ENCODE results near the gene AKT1S1. TPM values are rescaled to one million over a fixed set of nuclear protein-coding genes. Genes with fewer than 3 reads are reported as not detected.
A peak's percentile ranks its signal among the peaks of the same experiment; 100 is the strongest.

Gene AKT1S1
- polyA plus RNA-seq, 6 donors from 2014 or later = 1.5 to 6.0 (median 3.2) TPM

DNA sequence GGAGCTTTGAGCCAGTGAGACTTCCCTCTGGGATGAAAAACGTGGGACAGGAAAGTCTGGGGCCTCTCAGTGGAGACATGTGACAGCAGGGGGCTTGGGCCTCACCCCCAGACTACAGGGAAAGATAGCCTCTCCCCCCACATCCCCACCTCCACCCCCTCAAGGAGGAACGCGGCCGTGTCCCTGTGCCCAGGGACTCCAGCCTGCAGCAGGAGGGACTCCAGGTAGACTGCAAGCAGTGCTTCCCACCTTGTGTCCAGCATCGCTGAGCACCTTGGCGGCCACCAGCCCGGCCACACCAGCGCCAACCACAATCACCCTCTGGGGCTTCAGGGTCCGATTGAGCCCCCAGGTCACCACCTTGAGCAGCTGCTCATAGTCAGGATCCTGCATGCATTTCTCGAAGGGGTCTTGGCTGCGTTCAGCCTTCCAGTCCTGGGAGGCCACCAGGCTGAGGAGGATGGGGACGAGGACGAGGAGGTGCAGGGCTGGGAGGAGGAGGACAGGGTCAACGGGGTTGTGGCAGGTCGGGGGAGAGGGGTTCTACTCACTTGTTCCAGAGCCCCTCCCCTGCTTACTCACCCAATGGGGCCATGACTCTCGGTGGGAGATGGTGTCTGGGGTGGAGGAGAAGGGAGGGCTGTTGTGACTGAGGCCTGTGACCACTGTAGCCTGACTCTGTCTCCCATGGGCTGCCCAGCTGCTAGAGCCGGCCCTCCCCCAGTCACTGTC, 18.6 kb upstream of the AKT1S1 start:
- peaks cover 35 to 73% (median 64%) of the 10 kb centered on the region in 3 donors for H3K4me1 Mint-ChIP-seq

DNA sequence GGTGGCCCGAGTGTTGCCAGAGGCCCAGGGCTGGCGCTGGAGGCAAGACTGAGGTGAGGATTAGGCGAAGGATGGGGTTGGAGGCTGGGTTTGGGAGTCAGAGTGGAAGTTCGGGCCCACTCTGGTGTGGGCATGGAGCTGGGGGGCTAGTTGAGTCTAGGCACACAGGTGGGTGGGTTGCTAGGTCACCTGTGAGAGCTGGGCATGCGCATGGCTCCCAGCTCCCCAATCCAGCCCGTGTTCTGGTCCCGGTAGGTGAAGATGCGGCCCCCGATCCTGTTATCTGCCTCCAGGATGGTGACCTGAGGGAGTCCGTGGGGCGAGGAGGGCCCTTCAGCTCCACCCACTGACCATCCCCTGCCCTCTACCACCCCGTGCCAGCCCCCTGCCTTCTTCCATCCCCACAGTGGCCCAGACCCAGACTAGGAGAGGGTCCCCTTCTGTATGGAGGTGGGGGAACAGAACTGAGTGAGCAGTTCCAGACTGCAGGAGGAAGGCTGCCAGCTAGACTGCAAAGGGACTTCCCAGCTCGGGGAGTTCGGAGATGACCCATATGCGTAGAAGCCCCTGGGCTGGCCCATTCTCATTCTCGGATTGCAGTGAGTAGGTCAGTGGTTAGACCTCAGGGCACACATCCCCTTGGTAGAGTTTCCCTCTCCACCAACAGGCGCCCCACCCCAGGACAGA, 17.9 kb upstream of the AKT1S1 start:
- Mint-ChIP-seq H3K9me3 (no peaks in the 10 kb centered on the region), H3K36me3 (no peaks in the 10 kb centered on the region), H3K4me3 (peak overlapping the region in 4 of 8 donors; percentile 30 to 57 (median 39)), H3K4me1 (peaks cover 35 to 69% (median 62%) of the 10 kb centered on the region in 3 donors), H3K27ac (peak overlapping the region in 4 of 6 donors; percentile 24 to 96 (median 84)), H3K27me3 (no peaks in the 10 kb centered on the region)
- no peak for ATAC-seq (ENCODE audit: low read depth in 2 of 2)
- DNase-seq = no peak

More for the DNA sequence above, 18.6 kb upstream of the AKT1S1 start:
- ATAC-seq (ENCODE audit: low read depth in 2 of 2) (no peak), DNase-seq (no peak)
- H3K36me3 Mint-ChIP-seq = no peaks in the 10 kb centered on the region
- H3K4me3 Mint-ChIP-seq = peak overlapping the region; percentile 30 to 94 (median 77)
- no peaks in the 10 kb centered on the region for H3K27me3 Mint-ChIP-seq
- peak overlapping the region in 5 of 6 donors; percentile 95 to 100 (median 98) for H3K27ac Mint-ChIP-seq
- no peaks in the 10 kb centered on the region for H3K9me3 Mint-ChIP-seq

DNA sequence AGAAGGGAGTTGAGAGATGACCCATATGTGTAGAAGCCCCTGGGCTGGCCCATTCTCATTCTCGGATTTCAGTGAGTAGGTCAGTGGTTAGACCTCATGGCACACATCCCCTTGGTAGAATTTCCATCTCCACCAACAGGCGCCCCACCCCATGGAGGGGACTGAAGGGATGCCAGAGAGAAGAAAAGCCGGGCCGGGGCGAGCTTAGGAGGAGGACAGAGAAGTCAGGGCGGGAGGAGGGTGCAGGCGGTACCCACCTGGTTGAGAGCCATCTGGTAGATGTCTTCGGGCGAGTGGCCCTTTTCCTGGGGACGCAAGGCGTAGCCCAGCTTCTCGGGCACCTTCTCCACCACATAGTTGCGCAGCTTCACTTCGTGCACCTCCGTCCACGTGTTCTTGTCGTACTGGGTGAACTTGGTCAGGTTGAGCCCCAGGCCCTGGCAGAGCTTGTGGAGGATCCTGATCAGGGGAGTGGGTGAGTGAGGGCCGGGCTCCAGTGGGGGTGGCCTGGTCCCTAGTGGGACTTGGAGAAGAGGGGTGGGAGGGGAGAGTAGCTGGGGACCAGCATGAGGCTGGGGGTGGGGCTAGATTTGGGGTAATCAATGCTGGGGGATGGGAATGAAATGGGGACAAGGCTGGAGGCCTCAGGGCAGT, 17.0 kb upstream of the AKT1S1 start:
- H3K9me3 Mint-ChIP-seq = no peaks in the 10 kb centered on the region
- no peaks in the 10 kb centered on the region for H3K36me3 Mint-ChIP-seq
- H3K27ac Mint-ChIP-seq = peak overlapping the region in 3 of 6 donors; percentile 41 to 74 (median 56)
- H3K4me1 Mint-ChIP-seq = peaks cover 35 to 63% (median 63%) of the 10 kb centered on the region in 3 donors
- no peaks in the 10 kb centered on the region for H3K27me3 Mint-ChIP-seq
- H3K4me3 Mint-ChIP-seq = peak overlapping the region in 2 of 8 donors; percentile 59 to 70
- DNase-seq (no peak), ATAC-seq (ENCODE audit: low read depth in 2 of 2) (no peak)

DNA sequence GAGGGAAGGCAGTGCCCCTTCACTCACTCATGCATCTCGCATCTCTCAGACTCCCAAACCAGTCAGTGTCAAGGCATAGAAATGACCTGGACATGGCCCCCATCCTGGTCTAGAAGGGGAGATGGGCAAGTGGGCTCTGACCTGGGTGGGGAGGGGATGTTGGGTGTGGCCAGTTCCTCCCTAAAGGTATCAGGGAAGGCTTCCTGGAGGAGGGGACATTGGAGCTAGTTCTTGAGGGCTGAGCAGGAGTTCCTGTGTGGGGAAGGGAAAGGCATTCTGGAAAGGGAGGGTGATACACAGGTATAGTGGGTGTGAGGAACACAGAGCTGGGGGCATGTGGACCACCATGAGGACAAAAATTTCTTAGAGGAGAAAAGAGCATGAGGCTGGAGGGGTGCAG, 15.6 kb upstream of the AKT1S1 start:
- Mint-ChIP-seq H3K4me1 (peaks cover 32 to 60% (median 59%) of the 10 kb centered on the region in 3 donors), H3K4me3 (peak overlapping the region in 2 of 8 donors; percentile 57 to 88), H3K27ac (peak overlapping the region in 4 of 6 donors; percentile 39 to 94 (median 72)), H3K36me3 (no peaks in the 10 kb centered on the region), H3K27me3 (no peaks in the 10 kb centered on the region), H3K9me3 (no peaks in the 10 kb centered on the region)
- ATAC-seq (ENCODE audit: low read depth in 2 of 2) (no peak), DNase-seq (no peak)

DNA sequence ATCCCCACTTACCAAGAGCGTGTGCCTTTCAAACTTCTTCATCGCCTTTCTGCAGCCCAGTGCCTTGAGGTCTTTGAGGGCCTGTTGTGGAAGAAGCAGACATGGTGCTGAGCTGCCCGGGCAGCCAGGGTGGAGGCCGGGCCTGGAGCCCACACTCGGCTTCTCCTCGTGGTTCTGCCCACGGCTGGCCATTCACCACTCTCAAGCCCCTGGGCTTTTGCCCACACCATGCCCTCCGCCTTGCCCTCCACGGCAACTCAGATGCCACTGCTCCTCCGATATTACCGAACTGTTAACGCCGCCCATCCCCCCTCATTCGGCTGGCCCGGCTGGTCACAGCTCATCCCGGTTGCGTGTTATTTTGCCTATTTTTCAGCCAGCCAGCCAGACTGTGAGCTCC, 14.2 kb upstream of the AKT1S1 start:
- Mint-ChIP-seq H3K27ac (peak overlapping the region in 3 of 6 donors; percentile 42 to 85 (median 67)), H3K9me3 (no peaks in the 10 kb centered on the region), H3K4me3 (peak overlapping the region in 6 of 8 donors; percentile 3 to 83 (median 49)), H3K27me3 (no peaks in the 10 kb centered on the region), H3K36me3 (no peaks in the 10 kb centered on the region), H3K4me1 (peaks cover 19 to 47% (median 45%) of the 10 kb centered on the region in 3 donors)
- DNase-seq (no peak), ATAC-seq (ENCODE audit: low read depth in 2 of 2) (no peak)

DNA sequence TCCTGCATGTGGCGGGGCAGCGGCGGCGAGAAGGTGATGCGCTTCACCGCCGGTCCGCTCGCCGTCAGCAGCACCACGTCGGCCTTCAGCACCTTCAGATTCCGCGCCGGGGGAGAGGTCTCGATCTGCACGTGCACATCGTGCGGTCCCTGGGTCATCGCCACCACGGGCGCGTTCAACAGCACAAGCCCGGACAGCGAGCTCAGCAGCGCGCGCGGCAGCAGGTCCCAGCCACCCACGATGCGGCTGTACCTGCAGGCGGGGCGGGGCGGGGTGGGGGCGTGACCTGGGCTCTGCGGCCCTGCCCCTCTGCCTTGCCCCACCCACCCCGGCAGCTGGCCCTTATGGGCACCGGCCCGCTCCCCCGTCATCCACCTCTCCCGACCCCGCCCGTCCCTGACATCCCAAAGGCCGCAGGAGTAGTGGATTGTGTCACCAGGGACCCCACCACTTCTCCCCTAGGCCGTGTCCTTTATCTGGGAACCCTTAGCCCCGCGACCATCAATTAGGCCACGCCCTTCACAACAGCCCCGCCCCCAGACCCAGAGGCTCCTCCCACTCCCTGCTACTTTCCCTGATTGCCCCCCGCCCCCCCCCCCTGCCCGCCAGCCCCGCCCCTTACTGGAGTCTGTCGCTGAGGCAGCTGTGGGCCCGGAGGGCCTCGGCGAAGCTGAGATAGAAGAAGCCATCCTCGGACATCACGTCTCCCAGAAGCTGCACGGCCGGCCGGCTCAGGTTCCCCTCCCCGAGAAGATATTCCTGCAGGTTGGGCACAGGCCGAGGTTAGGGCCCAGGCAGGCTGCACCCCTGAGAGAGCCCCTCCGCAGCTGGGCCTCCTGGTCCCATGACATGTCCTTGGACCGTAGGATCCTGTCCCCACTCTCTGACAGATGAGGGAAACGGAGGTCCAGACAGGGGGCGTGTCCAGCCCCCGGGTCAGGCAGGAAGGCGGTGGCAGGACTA, 13.5 kb upstream of the AKT1S1 start:
- Mint-ChIP-seq H3K4me1 (peaks cover 11 to 39% (median 38%) of the 10 kb centered on the region in 3 donors), H3K4me3 (peak overlapping the region; percentile 29 to 91 (median 83))

DNA sequence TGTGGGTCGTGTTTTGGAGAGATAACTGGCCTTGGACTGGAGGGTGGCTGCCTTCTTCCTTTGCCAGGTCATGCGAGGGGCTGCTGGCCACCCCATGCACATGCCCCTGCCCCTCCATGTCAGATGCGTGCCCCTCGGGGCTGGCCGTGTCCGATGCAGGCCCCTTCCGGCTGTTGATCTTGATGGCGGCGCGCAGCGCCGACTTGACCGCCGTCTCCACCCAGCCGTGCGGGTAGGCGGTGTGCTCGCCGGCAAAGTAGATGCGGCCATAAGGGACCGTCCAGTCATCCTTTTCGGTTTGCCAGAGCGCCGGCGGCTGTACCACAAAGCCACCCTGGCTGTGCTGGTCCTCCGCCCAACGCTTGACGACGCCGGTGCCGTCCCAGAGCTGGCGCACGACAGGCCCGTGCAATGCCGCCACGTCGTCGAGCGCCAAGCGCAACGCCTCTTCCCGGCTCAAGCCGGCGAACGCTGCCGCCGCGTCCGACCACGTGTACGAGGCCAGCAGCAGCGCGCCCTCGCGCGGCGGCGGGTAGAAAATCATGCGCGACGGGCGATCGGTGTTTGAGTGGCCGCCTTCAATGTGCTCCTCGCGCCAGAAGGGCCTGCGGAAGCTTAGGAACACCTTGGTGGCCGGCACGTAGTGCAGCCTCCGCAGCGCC, 12.7 kb upstream of the AKT1S1 start:
- Mint-ChIP-seq H3K4me1 (peaks cover 10 to 31% (median 30%) of the 10 kb centered on the region in 3 donors), H3K9me3 (no peaks in the 10 kb centered on the region), H3K27ac (peak overlapping the region in 3 of 6 donors; percentile 44 to 85 (median 68)), H3K36me3 (no peaks in the 10 kb centered on the region), H3K4me3 (peak overlapping the region; percentile 29 to 91 (median 83)), H3K27me3 (no peaks in the 10 kb centered on the region)
- ATAC-seq (ENCODE audit: low read depth in 2 of 2) = peak; percentile 77 to 79
- peak; percentile 70 for DNase-seq

More for the DNA sequence above, 13.5 kb upstream of the AKT1S1 start:
- H3K9me3 Mint-ChIP-seq = no peaks in the 10 kb centered on the region
- peak; percentile 79 to 83 for ATAC-seq (ENCODE audit: low read depth in 2 of 2)
- H3K27ac Mint-ChIP-seq = peak overlapping the region in 4 of 6 donors; percentile 44 to 85 (median 67)
- no peaks in the 10 kb centered on the region for H3K36me3 Mint-ChIP-seq
- no peaks in the 10 kb centered on the region for H3K27me3 Mint-ChIP-seq
- DNase-seq = no peak

DNA sequence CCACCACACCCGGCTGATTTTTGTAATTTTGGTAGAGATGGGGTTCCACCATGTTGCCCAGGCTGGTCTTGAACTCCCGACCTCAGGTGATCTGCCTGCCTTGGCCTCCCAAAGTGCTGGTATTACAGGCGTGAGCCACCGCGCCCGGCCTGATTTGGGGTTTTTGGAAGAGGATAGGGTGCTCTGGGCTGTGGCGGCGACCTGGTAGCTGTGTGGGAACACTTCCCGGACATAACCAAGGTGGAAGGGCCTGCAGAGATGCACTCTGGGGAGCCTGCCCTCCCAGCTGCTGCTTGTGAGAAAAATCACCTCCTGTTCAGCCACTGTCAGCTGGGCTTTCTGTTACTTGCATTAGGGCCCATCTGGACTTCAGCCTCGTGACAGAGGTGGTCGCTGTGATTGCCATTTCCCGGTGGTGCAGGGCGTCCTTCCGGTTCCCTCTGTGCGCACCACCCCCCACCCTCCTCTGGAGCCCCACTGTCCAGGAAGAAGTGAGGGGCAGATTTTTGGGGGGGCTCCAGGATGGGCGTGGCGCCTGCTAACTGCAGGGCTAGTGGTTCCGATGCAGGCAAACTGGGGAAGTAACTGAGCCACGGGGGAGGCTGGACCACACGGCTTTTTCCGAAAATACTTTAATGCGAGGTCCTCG, 12.0 kb upstream of the AKT1S1 start:
- Mint-ChIP-seq H3K36me3 (no peaks in the 10 kb centered on the region), H3K27ac (peak overlapping the region in 1 of 6 donors; percentile 85), H3K9me3 (no peaks in the 10 kb centered on the region), H3K4me3 (peak overlapping the region in 6 of 8 donors; percentile 21 to 78 (median 40)), H3K4me1 (peaks cover 4 to 25% (median 24%) of the 10 kb centered on the region in 3 donors), H3K27me3 (no peaks in the 10 kb centered on the region)
- ATAC-seq (ENCODE audit: low read depth in 2 of 2) = no peak
- no peak for DNase-seq

DNA sequence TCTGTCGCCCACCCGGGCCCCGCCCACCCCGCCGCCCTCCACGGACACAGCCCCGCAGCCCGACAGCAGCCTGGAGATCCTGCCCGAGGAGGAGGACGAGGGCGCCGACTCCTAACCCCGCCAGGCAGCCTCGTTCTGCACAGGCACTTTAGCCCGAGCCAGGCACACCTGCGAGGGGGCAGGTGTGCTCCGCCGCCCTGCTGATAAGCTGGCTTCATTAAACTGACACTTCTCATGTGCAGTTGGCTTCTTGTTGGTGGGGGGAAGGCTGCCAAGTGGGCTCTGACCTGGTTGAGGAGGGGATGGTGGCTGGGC, 11.3 kb upstream of the AKT1S1 start:
- peak overlapping the region in 1 of 6 donors; percentile 80 for H3K27ac Mint-ChIP-seq
- no peaks in the 10 kb centered on the region for H3K36me3 Mint-ChIP-seq
- DNase-seq = no peak
- H3K9me3 Mint-ChIP-seq = no peaks in the 10 kb centered on the region
- ATAC-seq (ENCODE audit: low read depth in 2 of 2) = no peak
- H3K4me1 Mint-ChIP-seq = peaks cover 4 to 22% (median 18%) of the 10 kb centered on the region in 3 donors
- peak overlapping the region in 1 of 8 donors; percentile 46 for H3K4me3 Mint-ChIP-seq
- H3K27me3 Mint-ChIP-seq = no peaks in the 10 kb centered on the region

DNA sequence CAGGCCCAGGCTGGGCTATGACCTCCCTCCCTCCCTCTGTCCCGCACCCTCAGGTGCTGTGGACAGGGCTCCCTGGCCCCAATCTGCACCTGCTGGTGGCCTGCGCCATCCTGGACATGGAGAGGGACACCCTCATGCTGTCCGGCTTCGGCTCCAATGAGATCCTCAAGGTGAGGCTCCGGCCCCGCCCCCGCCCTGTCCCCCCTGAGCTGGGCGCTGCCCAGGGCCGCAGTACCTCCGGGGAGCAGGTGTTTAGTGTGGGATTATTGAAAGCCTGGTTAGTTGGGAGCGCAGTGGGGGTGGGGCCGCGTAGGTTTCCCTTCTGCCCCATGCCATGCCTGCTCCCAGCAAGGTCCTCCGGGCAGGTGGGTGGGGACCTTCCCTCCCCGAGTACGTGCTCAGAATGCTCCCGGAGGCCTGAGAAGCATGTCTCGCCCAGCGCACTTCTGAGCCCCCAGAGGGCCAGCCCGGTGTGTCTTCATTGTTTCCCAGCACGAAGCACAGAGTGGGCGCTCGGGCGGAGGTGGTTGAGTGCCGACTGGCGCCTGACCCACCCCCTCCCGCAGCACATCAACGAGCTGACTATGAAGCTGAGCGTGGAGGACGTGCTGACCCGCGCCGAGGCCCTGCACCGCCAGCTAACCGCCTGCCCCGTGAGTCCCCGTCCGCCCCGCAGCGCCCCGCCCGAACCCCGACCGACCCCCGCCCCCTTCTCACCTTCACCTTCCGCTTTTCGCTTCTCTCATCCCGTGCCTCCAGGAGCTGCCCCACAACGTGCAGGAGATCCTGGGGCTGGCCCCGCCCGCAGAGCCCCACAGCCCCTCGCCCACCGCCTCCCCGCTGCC, 10.7 kb upstream of the AKT1S1 start:
- peak overlapping the region in 1 of 8 donors; percentile 30 for H3K4me3 Mint-ChIP-seq
- no peak overlapping the region for H3K27ac Mint-ChIP-seq
- DNase-seq (no peak), ATAC-seq (ENCODE audit: low read depth in 2 of 2) (no peak)
- peaks cover 4 to 20% (median 12%) of the 10 kb centered on the region in 3 donors for H3K4me1 Mint-ChIP-seq
- no peaks in the 10 kb centered on the region for H3K9me3 Mint-ChIP-seq
- H3K27me3 Mint-ChIP-seq = no peaks in the 10 kb centered on the region
- no peaks in the 10 kb centered on the region for H3K36me3 Mint-ChIP-seq

DNA sequence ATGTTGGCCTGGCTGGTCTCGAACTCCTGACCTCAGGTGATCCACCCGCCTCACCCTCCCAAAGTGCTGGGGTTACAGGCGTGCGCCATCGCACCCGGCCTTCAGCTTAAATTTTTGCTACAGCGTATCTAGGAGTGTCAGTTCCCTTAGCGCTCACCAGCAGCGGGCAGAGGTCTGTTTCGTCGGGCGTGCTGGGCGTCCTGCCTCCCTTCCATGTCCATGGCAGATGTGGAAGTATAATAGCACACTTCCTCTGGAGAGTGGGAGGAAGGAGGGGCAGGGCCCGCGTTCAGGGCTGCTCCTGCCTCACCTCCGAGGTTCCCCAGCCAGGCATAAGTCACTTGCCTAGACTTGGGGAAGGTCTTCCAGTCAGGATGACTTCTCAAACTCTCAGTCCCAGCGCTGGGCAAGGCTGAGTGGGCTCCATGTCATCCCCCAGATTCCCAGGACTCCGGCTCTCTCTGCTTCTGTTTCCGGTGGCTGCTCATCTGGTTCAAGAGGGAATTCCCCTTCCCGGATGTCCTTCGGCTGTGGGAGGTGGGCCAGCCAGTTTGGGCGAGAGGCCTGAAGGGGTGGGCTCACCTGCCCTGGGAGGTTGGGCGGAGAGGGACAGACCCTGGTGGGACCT, 10.0 kb upstream of the AKT1S1 start:
- no peak overlapping the region for H3K27ac Mint-ChIP-seq
- no peak for DNase-seq
- no peak for ATAC-seq (ENCODE audit: low read depth in 2 of 2)

More for the DNA sequence above, 10.0 kb upstream of the AKT1S1 start:
- Mint-ChIP-seq H3K4me1 (peaks cover 4 to 13% (median 4%) of the 10 kb centered on the region in 3 donors), H3K27me3 (no peaks in the 10 kb centered on the region), H3K9me3 (no peaks in the 10 kb centered on the region), H3K36me3 (peaks cover 0 to 2% of the 10 kb centered on the region in 2 donors), H3K4me3 (no peak overlapping the region)
